Omental fat pad (tissue), 4 donors: ENCODE measurements around the gene ADGRD1. TPM values are rescaled to one million over a fixed set of nuclear protein-coding genes. Genes with fewer than 3 reads are reported as not detected.

ENCODE experiments used
- ATAC-seq: fragments of 150-250 bp; one replicate; pipeline ENCODE4 v1.9.1; 2016; ENCODE audit warnings: mild to moderate bottlenecking, moderate library complexity; ENCODE audit not compliant: low FRiP score
- DNase-seq: peaks from one replicate; pipeline ENCODE4 v3.0.0-alpha.2; 2019; ENCODE audit warnings: low spot score
- CTCF ChIP-seq, 3 donors: fragments of 450-650 bp; IDR thresholded peaks; one replicate each; pipeline ENCODE4 v1.5.1; 2016 to 2017; ENCODE audit warnings: antibody characterized with exemption in 3 of 3, mild to moderate bottlenecking in 3 of 3, moderate library complexity in 2 of 3
- total RNA-seq, 4 donors: library from RNA; depleted of rRNA; stranded (reverse); fragments of >200 nt; gene quantifications; one replicate each; pipeline ENCODE4 v1.1.0, GENCODE V29; 2016

Gene ADGRD1
- total RNA-seq, 4 donors from 2014 or later = 34.3 to 98.6 (median 52.4) TPM

- TF ChIP-seq CTCF (IDR thresholded peaks at IDR 0.05) = no peak
- DNase-seq (no peak), ATAC-seq (no peak)
Measured at GRCh38 chr12:131041968-131042833, 88.5 kb downstream of the ADGRD1 start.

GRCh38 chr12:131042834-131043245 is 89.1 kb downstream of the ADGRD1 start:
- ATAC-seq (no peak), DNase-seq (no peak)
- no peak for TF ChIP-seq CTCF (IDR thresholded peaks at IDR 0.05)

- TF ChIP-seq CTCF (IDR thresholded peaks at IDR 0.05) = no peak
- DNase-seq (no peak), ATAC-seq (no peak)
Measured at GRCh38 chr12:131043401-131043871, 89.7 kb downstream of the ADGRD1 start.

- TF ChIP-seq CTCF (IDR thresholded peaks at IDR 0.05) = no peak
- DNase-seq (no peak), ATAC-seq (no peak)
Measured at GRCh38 chr12:131044136-131044535, 90.4 kb downstream of the ADGRD1 start.

- TF ChIP-seq CTCF (IDR thresholded peaks at IDR 0.05) = no peak
- DNase-seq (no peak), ATAC-seq (no peak)
Measured at GRCh38 chr12:131044760-131045381, 91.2 kb downstream of the ADGRD1 start.

- TF ChIP-seq CTCF (IDR thresholded peaks at IDR 0.05) = no peak
- ATAC-seq (no peak), DNase-seq (no peak)
Measured at GRCh38 chr12:131045705-131046460, 92.2 kb downstream of the ADGRD1 start.
